Erythroblast (primary cell): Measurements from ENCODE around the gene GRM8.

Experiments
- GATA1 ChIP-seq: IDR thresholded peaks from 2 replicates; pipeline ENCODE4 v1.6.1; 2011; ENCODE audit warnings: low read depth, mild to moderate bottlenecking, control low read depth, low read length, moderate library complexity
- POLR2A ChIP-seq: IDR thresholded peaks from 2 replicates; pipeline ENCODE4 v1.6.1; 2011; ENCODE audit warnings: mild to moderate bottlenecking, low read length

- TF ChIP-seq POLR2A (no peak), GATA1 (no peak)
Observed at GRCh38 chr7:126803990-126804389, 448.8 kb downstream of the GRM8 start.
